ENCODE measurements around the gene ATG7. TPM values are rescaled to one million over a fixed set of nuclear protein-coding genes. Genes with fewer than 3 reads are reported as not detected.
A peak's percentile ranks its signal among the peaks of the same experiment; 100 is the strongest.

The ATG7 gene
- total RNA-seq (63.2 TPM), polyA plus RNA-seq (14.1 TPM)

GRCh38 chr3:11271986-11272904, at the start of gene ATG7:
Gene ATG7 (plus strand): TSS chr3:11272397. CDS start chr3:11298696, 26,299 bp downstream.
- WGBS = 1% methylated on average over 51 of the region's 51 CpGs
- Histone ChIP-seq H3K27ac (ENCODE audit: low read depth) (peak within 1 kb of the TSS; percentile 62), H3K36me3 (ENCODE audit: insufficient read depth) (no peaks in the 10 kb centered on the region), H3K4me3 (ENCODE audit: low read depth, low read length) (peak within 1 kb of the TSS; percentile 82), H3K4me1 (ENCODE audit: insufficient read depth) (no peaks in the 10 kb centered on the region)
- DNase-seq (ENCODE audit: extremely low spot score) = peak; percentile 92

- H3K4me1 ChIP-seq (ENCODE audit: insufficient read depth) = no peaks in the 10 kb centered on the region
- no peak overlapping the region for H3K4me3 ChIP-seq (ENCODE audit: low read depth, low read length)
- H3K27ac ChIP-seq (ENCODE audit: low read depth) = no peak overlapping the region
- DNase-seq (ENCODE audit: extremely low spot score) = no peak
- WGBS = 85% methylated on average over 3 of the region's 3 CpGs
- H3K36me3 ChIP-seq (ENCODE audit: insufficient read depth) = no peaks in the 10 kb centered on the region
These were observed 48.2 kb upstream of the ATG7 start for GRCh38 chr3:11224010-11224409.

GRCh38 chr3:11224870-11225229, 47.3 kb upstream of the ATG7 start:
- Histone ChIP-seq H3K4me1 (ENCODE audit: insufficient read depth) (no peaks in the 10 kb centered on the region), H3K36me3 (ENCODE audit: insufficient read depth) (no peaks in the 10 kb centered on the region), H3K4me3 (ENCODE audit: low read depth, low read length) (no peak overlapping the region), H3K27ac (ENCODE audit: low read depth) (no peak overlapping the region)
- no peak for DNase-seq (ENCODE audit: extremely low spot score)
- WGBS = 95% methylated on average over 3 of the region's 3 CpGs

GRCh38 chr3:11226042-11226370, 46.2 kb upstream of the ATG7 start:
- no peak for DNase-seq (ENCODE audit: extremely low spot score)
- no peaks in the 10 kb centered on the region for H3K36me3 ChIP-seq (ENCODE audit: insufficient read depth)
- no peak overlapping the region for H3K4me3 ChIP-seq (ENCODE audit: low read depth, low read length)
- H3K4me1 ChIP-seq (ENCODE audit: insufficient read depth) = no peaks in the 10 kb centered on the region
- 89% methylated on average over 6 of the region's 6 CpGs for WGBS
- H3K27ac ChIP-seq (ENCODE audit: low read depth) = no peak overlapping the region

GRCh38 chr3:11228041-11228440, 44.2 kb upstream of the ATG7 start:
- Histone ChIP-seq H3K36me3 (ENCODE audit: insufficient read depth) (no peaks in the 10 kb centered on the region), H3K4me1 (ENCODE audit: insufficient read depth) (no peaks in the 10 kb centered on the region), H3K4me3 (ENCODE audit: low read depth, low read length) (no peak overlapping the region), H3K27ac (ENCODE audit: low read depth) (no peak overlapping the region)
- no peak for DNase-seq (ENCODE audit: extremely low spot score)
- WGBS = 59% methylated on average over 4 of the region's 4 CpGs

- Histone ChIP-seq H3K4me3 (ENCODE audit: low read depth, low read length) (no peak overlapping the region), H3K36me3 (ENCODE audit: insufficient read depth) (no peaks in the 10 kb centered on the region), H3K4me1 (ENCODE audit: insufficient read depth) (no peaks in the 10 kb centered on the region), H3K27ac (ENCODE audit: low read depth) (no peak overlapping the region)
- WGBS = 84% methylated on average over 4 of the region's 4 CpGs
- no peak for DNase-seq (ENCODE audit: extremely low spot score)
These were observed 42.1 kb upstream of the ATG7 start for GRCh38 chr3:11230125-11230524.

- 64% methylated on average over 3 of the region's 3 CpGs for WGBS
- no peak overlapping the region for H3K4me3 ChIP-seq (ENCODE audit: low read depth, low read length)
- no peaks in the 10 kb centered on the region for H3K4me1 ChIP-seq (ENCODE audit: insufficient read depth)
- no peaks in the 10 kb centered on the region for H3K36me3 ChIP-seq (ENCODE audit: insufficient read depth)
- no peak overlapping the region for H3K27ac ChIP-seq (ENCODE audit: low read depth)
- no peak for DNase-seq (ENCODE audit: extremely low spot score)
These were observed 41.4 kb upstream of the ATG7 start for GRCh38 chr3:11230832-11231231.

- Histone ChIP-seq H3K36me3 (ENCODE audit: insufficient read depth) (no peaks in the 10 kb centered on the region), H3K4me1 (ENCODE audit: insufficient read depth) (no peaks in the 10 kb centered on the region), H3K27ac (ENCODE audit: low read depth) (no peak overlapping the region), H3K4me3 (ENCODE audit: low read depth, low read length) (no peak overlapping the region)
- 90% methylated on average over 8 of the region's 8 CpGs for WGBS
- DNase-seq (ENCODE audit: extremely low spot score) = no peak
These were observed 36.8 kb upstream of the ATG7 start for GRCh38 chr3:11235385-11235784.

GRCh38 chr3:11236588-11237461, 35.4 kb upstream of the ATG7 start:
- H3K4me3 ChIP-seq (ENCODE audit: low read depth, low read length) = no peak overlapping the region
- H3K4me1 ChIP-seq (ENCODE audit: insufficient read depth) = no peaks in the 10 kb centered on the region
- H3K36me3 ChIP-seq (ENCODE audit: insufficient read depth) = no peaks in the 10 kb centered on the region
- no peak for DNase-seq (ENCODE audit: extremely low spot score)
- H3K27ac ChIP-seq (ENCODE audit: low read depth) = no peak overlapping the region
- WGBS = 36% methylated on average over 8 of the region's 8 CpGs

GRCh38 chr3:11238060-11238459, 34.1 kb upstream of the ATG7 start:
- WGBS = 45% methylated on average over 3 of the region's 3 CpGs
- no peak for DNase-seq (ENCODE audit: extremely low spot score)
- H3K36me3 ChIP-seq (ENCODE audit: insufficient read depth) = no peaks in the 10 kb centered on the region
- no peak overlapping the region for H3K4me3 ChIP-seq (ENCODE audit: low read depth, low read length)
- no peak overlapping the region for H3K27ac ChIP-seq (ENCODE audit: low read depth)
- no peaks in the 10 kb centered on the region for H3K4me1 ChIP-seq (ENCODE audit: insufficient read depth)

- Histone ChIP-seq H3K4me3 (ENCODE audit: low read depth, low read length) (no peak overlapping the region), H3K4me1 (ENCODE audit: insufficient read depth) (no peaks in the 10 kb centered on the region), H3K27ac (ENCODE audit: low read depth) (no peak overlapping the region), H3K36me3 (ENCODE audit: insufficient read depth) (no peaks in the 10 kb centered on the region)
- 56% methylated on average over 1 of the region's 1 CpG for WGBS
- DNase-seq (ENCODE audit: extremely low spot score) = no peak
These were observed 33.3 kb upstream of the ATG7 start for GRCh38 chr3:11238880-11239279.

- WGBS = 80% methylated on average over 1 of the region's 1 CpG
- DNase-seq (ENCODE audit: extremely low spot score) = no peak
- Histone ChIP-seq H3K4me1 (ENCODE audit: insufficient read depth) (no peaks in the 10 kb centered on the region), H3K36me3 (ENCODE audit: insufficient read depth) (no peaks in the 10 kb centered on the region), H3K4me3 (ENCODE audit: low read depth, low read length) (no peak overlapping the region), H3K27ac (ENCODE audit: low read depth) (no peak overlapping the region)
These were observed 32.4 kb upstream of the ATG7 start for GRCh38 chr3:11239796-11240195.

GRCh38 chr3:11240496-11240895, 31.7 kb upstream of the ATG7 start:
- WGBS = 100% methylated on average over 1 of the region's 1 CpG
- H3K4me1 ChIP-seq (ENCODE audit: insufficient read depth) = no peaks in the 10 kb centered on the region
- no peak for DNase-seq (ENCODE audit: extremely low spot score)
- H3K4me3 ChIP-seq (ENCODE audit: low read depth, low read length) = no peak overlapping the region
- H3K27ac ChIP-seq (ENCODE audit: low read depth) = no peak overlapping the region
- no peaks in the 10 kb centered on the region for H3K36me3 ChIP-seq (ENCODE audit: insufficient read depth)

- no peaks in the 10 kb centered on the region for H3K4me1 ChIP-seq (ENCODE audit: insufficient read depth)
- no peak for DNase-seq (ENCODE audit: extremely low spot score)
- H3K27ac ChIP-seq (ENCODE audit: low read depth) = no peak overlapping the region
- 70% methylated on average over 1 of the region's 1 CpG for WGBS
- no peaks in the 10 kb centered on the region for H3K36me3 ChIP-seq (ENCODE audit: insufficient read depth)
- no peak overlapping the region for H3K4me3 ChIP-seq (ENCODE audit: low read depth, low read length)
These were observed 28.0 kb upstream of the ATG7 start for GRCh38 chr3:11244121-11244677.
